K562 (cell line): ENCODE measurements around the gene C12orf43. TPM values are rescaled to one million over a fixed set of nuclear protein-coding genes. Genes with fewer than 3 reads are reported as not detected.

Experiments used
- ATAC-seq: fragments of 200-7000 bp; cut with Tn5 transposase; 3 replicates; pipeline ENCODE4 v1.9.1; 2020; ENCODE audit warnings: moderate library complexity
- BruUV-seq: library from RNA; stranded (reverse); fragments of 400-500 nt; replicated peaks from 2 replicates; lab custom pipeline; 2021; lab: Mats Ljungman, UMichigan
- CTCF ChIA-PET: fragments of 300-600 bp; formaldehyde crosslinking; extraction: SDS; loops from one replicate; lab custom pipeline; 2021; ENCODE audit warnings: low intra/inter-chr PET ratio; lab: Yijun Ruan, JAX
- POLR2A ChIA-PET: fragments of 300-600, 350-650 bp; sonication (Branson Sonifier 250); formaldehyde crosslinking; extraction: SDS; loops from one replicate; lab custom pipeline; 2021; ENCODE audit warnings: antibody characterized with exemption, inconsistent platforms; lab: Yijun Ruan, JAX
- DNase-seq, 4 experiments: peaks; one replicate each; pipeline versions ENCODE4 v3.0.0 to v3.0.0-alpha.2; 2011 to 2018; ENCODE audit warnings: low spot score in 3 of 4, mixed read lengths in 3 of 4; ENCODE audit errors: extremely low read depth in 1 of 4
- FAIRE-seq: peaks from 2 replicates; lab custom pipeline; 2011; peaks lifted over from hg19 to GRCh38; lab: Jason Lieb, UNC
- H2AFZ ChIP-seq: 2 replicates; pipeline ENCODE4 v1.6.0; 2011; ENCODE audit warnings: low read depth, low read length, control low read depth, inconsistent platforms
- H3K27ac ChIP-seq: fragments of 200-600 bp; 3 replicates; pipeline ENCODE4 v1.8.0; 2011; ENCODE audit warnings: low read depth, mild to moderate bottlenecking, control low read depth, inconsistent platforms, low read length, moderate library complexity, mixed read lengths; ENCODE audit errors: extremely low read depth
- H3K27me3 ChIP-seq, 2 experiments: fragments of 300-600 bp in 1 of 2; 2 replicates in 1 of 2; 3 replicates in 1 of 2; pipeline versions ENCODE4 v1.6.0 to v1.8.0; 2011; ENCODE audit warnings: inconsistent platforms in 2 of 2, low read length in 2 of 2, mild to moderate bottlenecking in 1 of 2, mixed read lengths in 1 of 2, moderate library complexity in 1 of 2; ENCODE audit not compliant: control insufficient read depth in 2 of 2, insufficient read depth in 2 of 2
- H3K36me3 ChIP-seq: fragments of 300-600 bp; 3 replicates; pipeline ENCODE4 v1.8.0; 2011; ENCODE audit warnings: mild to moderate bottlenecking, low read length, inconsistent platforms; ENCODE audit not compliant: control insufficient read depth, insufficient read depth
- H3K4me1 ChIP-seq, 2 experiments: fragments of 200-600 bp in 1 of 2; replicated peaks in 1 of 2; 2 replicates in 1 of 2; 3 replicates in 1 of 2; pipeline versions ENCODE4 v1.5.1 to v1.8.0; 2011; ENCODE audit warnings: inconsistent platforms in 2 of 2, low read length in 2 of 2, mild to moderate bottlenecking in 1 of 2, mixed read lengths in 1 of 2, moderate library complexity in 1 of 2; ENCODE audit not compliant: control insufficient read depth in 2 of 2, insufficient read depth in 2 of 2
- H3K4me2 ChIP-seq: 2 replicates; pipeline ENCODE4 v1.6.1; 2011; ENCODE audit warnings: low read length, control low read depth, inconsistent platforms, mixed read lengths; ENCODE audit not compliant: insufficient read depth
- H3K4me3 ChIP-seq: fragments of 200-600 bp; sonication (generic), shearing (Covaris generic); 2 replicates; pipeline ENCODE4 v1.5.1; 2016; ENCODE audit warnings: control low read depth, inconsistent platforms
- H3K79me2 ChIP-seq: fragments of 200-600 bp; 3 replicates; pipeline ENCODE4 v1.8.0; 2011; ENCODE audit warnings: low read length, inconsistent platforms; ENCODE audit not compliant: control insufficient read depth, insufficient read depth
- H3K9ac ChIP-seq, 2 experiments: 2 replicates each; pipeline versions ENCODE4 v1.6.0 to v1.6.1; 2011; ENCODE audit warnings: low read depth in 2 of 2, low read length in 2 of 2, control low read depth in 1 of 2, inconsistent platforms in 1 of 2, mild to moderate bottlenecking in 1 of 2, mixed read lengths in 1 of 2; ENCODE audit not compliant: insufficient read depth in 1 of 2
- H3K9me1 ChIP-seq: one replicate; pipeline ENCODE4 v1.6.0; 2011; ENCODE audit warnings: inconsistent platforms, mild to moderate bottlenecking, low read length, moderate library complexity; ENCODE audit not compliant: control insufficient read depth, insufficient read depth
- H3K9me3 ChIP-seq: replicated peaks from 2 replicates; pipeline ENCODE4 v1.5.1; 2011; ENCODE audit warnings: low read depth, low read length, inconsistent platforms; ENCODE audit not compliant: control insufficient read depth, insufficient read depth
- H4K20me1 ChIP-seq: replicated peaks from 2 replicates; pipeline ENCODE4 v1.6.1; 2011; ENCODE audit warnings: low read length, inconsistent platforms, mixed read lengths; ENCODE audit not compliant: control insufficient read depth, insufficient read depth
- ELF1 ChIP-seq: fragments of 200-800 bp; sonication (Bioruptor generic); IDR thresholded peaks from 2 replicates; pipeline ENCODE4 v1.6.1; 2016; ENCODE audit warnings: missing genetic modification characterization, missing compliant biosample characterization
- FOS ChIP-seq: IDR thresholded peaks from 3 replicates; pipeline ENCODE4 v1.6.1; 2011; ENCODE audit not compliant: insufficient read length; ENCODE audit errors: extremely low read depth
- HBP1 ChIP-seq: fragments of 450-650 bp; formaldehyde crosslinking; IDR thresholded peaks from 2 replicates; pipeline ENCODE4 v1.4.0; 2022; ENCODE audit warnings: missing genetic modification characterization
- RBM25 ChIP-seq: fragments of 200-400 bp; formaldehyde crosslinking; IDR thresholded peaks from 2 replicates; pipeline ENCODE4 v1.6.1; 2018; ENCODE audit warnings: low read length, low read depth, moderate library complexity; ENCODE audit not compliant: severe bottlenecking
- SIRT6 ChIP-seq: IDR thresholded peaks from one replicate; pipeline ENCODE4 v1.6.1; 2012; ENCODE audit warnings: low read depth, mild to moderate bottlenecking, control low read depth, inconsistent platforms, low read length, moderate library complexity
- TAF15 ChIP-seq: fragments of 200-400 bp; formaldehyde crosslinking; IDR thresholded peaks from 2 replicates; pipeline ENCODE4 v1.6.1; 2017; ENCODE audit warnings: mild to moderate bottlenecking, low read depth, low read length, moderate library complexity
- TCF7L2 ChIP-seq: fragments of 150-350 bp; IDR thresholded peaks from 2 replicates; pipeline ENCODE4 v1.6.1; 2016; ENCODE audit warnings: low read depth, mild to moderate bottlenecking, low read length, moderate library complexity
- TRIM25 ChIP-seq: fragments of 450-650 bp; IDR thresholded peaks from 2 replicates; pipeline ENCODE4 v1.7.0; 2016; ENCODE audit warnings: borderline replicate concordance
- TRIM28 ChIP-seq: fragments of 450-650 bp; IDR thresholded peaks from 2 replicates; pipeline ENCODE4 v1.6.1; 2017
- VEZF1 ChIP-seq: fragments of 200-800 bp; sonication (Bioruptor generic); IDR thresholded peaks from 2 replicates; pipeline ENCODE4 v1.6.1; 2017; ENCODE audit warnings: missing genetic modification characterization, missing compliant biosample characterization
- ZNF12 ChIP-seq: sonication (generic); formaldehyde crosslinking; IDR thresholded peaks from 2 replicates; pipeline ENCODE4 v1.4.0; 2020; ENCODE audit warnings: mild to moderate bottlenecking, missing genetic modification reagents
- ZNF695 ChIP-seq: fragments of 450-650 bp; formaldehyde crosslinking; IDR thresholded peaks from 2 replicates; pipeline ENCODE4 v1.4.0; 2020; ENCODE audit warnings: mild to moderate bottlenecking, moderate library complexity
- WGBS: fragments of 100-300 bp; shearing (Covaris generic); methylation state at CpG from one replicate; pipeline ENCODE4 v1.1.6; 2016; ENCODE audit warnings: low coverage, mixed read lengths; ENCODE audit not compliant: insufficient coverage; ENCODE audit errors: missing lambda C conversion rate; 5-methylcytosine and 5-hydroxymethylcytosine counted together
- in situ Hi-C: fragments of 300-500 bp; cut with MboI; formaldehyde crosslinking; loops from 4 replicates; pipeline ENCODE4 v1.15.0; 2018; ENCODE audit warnings: inconsistent platforms, mixed read lengths
- intact Hi-C: fragments of 100-400 bp; cut with micrococcal nuclease; formaldehyde crosslinking; loops from 2 replicates; pipeline ENCODE4 v1.14.2; 2022
- polyA plus RNA-seq, 8 experiments: library from polyadenylated mRNA; depleted of rRNA in 4 of 8; stranded (reverse) in 5 of 8; unstranded in 3 of 8; fragments of >200 nt; fragmentation: Nextera tagmentation in 2 of 8; fragmentation: Illumina TruSeq in 1 of 8; extraction: Ambion mirVana in 2 of 8; extraction: Trizol in 1 of 8; gene quantifications; 2 replicates each; pipeline versions ENCODE4 v1.2.1 to v1.2.3, GENCODE V29; 2011 to 2014; ENCODE audit warnings: inconsistent platforms in 1 of 8, missing spikeins in 1 of 8
- total RNA-seq, 7 experiments: library from RNA; depleted of rRNA in 6 of 7; stranded (reverse); fragments of >200 nt in 6 of 7; fragmentation: Illumina TruSeq in 2 of 7; extraction: Trizol in 2 of 7; gene quantifications; 2 replicates each; pipeline versions ENCODE4 v1.2.1 to v1.2.3, GENCODE V29; 2011 to 2021; ENCODE audit warnings: low replicate concordance in 1 of 7
- TF ChIP-seq, protein P1 (sequence below): fragments of 250-450 bp; sonication (Bioruptor Pico); IDR thresholded peaks from 2 replicates; pipeline ENCODE4 v1.4.0; 2020; ENCODE audit warnings: mild to moderate bottlenecking, moderate library complexity

The C12orf43 gene
- total and polyA plus RNA-seq, 9 of the 15 experiments (the other 6 are each of a cell fraction or from before 2014, with no cell fraction given): 4.3 to 22.2 (median 16.8) TPM

- no peak for TF ChIP-seq TAF15
- no peak for TF ChIP-seq FOS
- TF ChIP-seq TRIM25: no peak
Measured at GRCh38 chr12:120983759-120984158, 32.5 kb downstream of the C12orf43 start (continued).

GRCh38 chr12:120982659-120983058 is 33.6 kb downstream of the C12orf43 start:
- ATAC-seq (no peak), FAIRE-seq (no peak), DNase-seq (no peak)
- Histone ChIP-seq H3K79me2 (no peaks in the 10 kb centered on the region), H3K27ac (no peak overlapping the region), H2AFZ (no peak overlapping the region), H3K9ac (no peak overlapping the region), H3K9me3 (no peaks in the 10 kb centered on the region), H3K4me1 (peaks cover 0 to 10% of the 10 kb centered on the region in 2 experiments; a peak in 1 of 5 replicates), H3K4me2 (no peak overlapping the region), H3K36me3 (no peaks in the 10 kb centered on the region), H3K9me1 (no peaks in the 10 kb centered on the region), H4K20me1 (no peaks in the 10 kb centered on the region), H3K4me3 (no peak overlapping the region), H3K27me3 (0 out of 5 replicates have a peak, but pooled peaks cover 0 to 4% of the 10 kb centered on the region in 2 experiments)
- ChIA-PET CTCF (interaction anchor here (0.6 kb wide), 1 partner anchor 394 kb away, joined by 3 read pairs; no protein-coding TSS in a partner anchor), POLR2A (interaction anchor here (0.6 kb wide), 1 partner anchor 215 kb away, joined by 4 read pairs; no protein-coding TSS in a partner anchor)
- in situ Hi-C loops: no loop called here
- BruUV-seq: no TSS peak
- WGBS: 5% methylated on average over 7 of the region's 7 CpGs
- intact Hi-C loops: no loop called here
- peak; percentile 78 for TF ChIP-seq RBM25
- TF ChIP-seq VEZF1 (CRISPR knock-in tag): no peak
- TF ChIP-seq SIRT6: no peak
- no peak for TF ChIP-seq TRIM28
- TF ChIP-seq ZNF12: no peak
- TF ChIP-seq, protein P1, sequence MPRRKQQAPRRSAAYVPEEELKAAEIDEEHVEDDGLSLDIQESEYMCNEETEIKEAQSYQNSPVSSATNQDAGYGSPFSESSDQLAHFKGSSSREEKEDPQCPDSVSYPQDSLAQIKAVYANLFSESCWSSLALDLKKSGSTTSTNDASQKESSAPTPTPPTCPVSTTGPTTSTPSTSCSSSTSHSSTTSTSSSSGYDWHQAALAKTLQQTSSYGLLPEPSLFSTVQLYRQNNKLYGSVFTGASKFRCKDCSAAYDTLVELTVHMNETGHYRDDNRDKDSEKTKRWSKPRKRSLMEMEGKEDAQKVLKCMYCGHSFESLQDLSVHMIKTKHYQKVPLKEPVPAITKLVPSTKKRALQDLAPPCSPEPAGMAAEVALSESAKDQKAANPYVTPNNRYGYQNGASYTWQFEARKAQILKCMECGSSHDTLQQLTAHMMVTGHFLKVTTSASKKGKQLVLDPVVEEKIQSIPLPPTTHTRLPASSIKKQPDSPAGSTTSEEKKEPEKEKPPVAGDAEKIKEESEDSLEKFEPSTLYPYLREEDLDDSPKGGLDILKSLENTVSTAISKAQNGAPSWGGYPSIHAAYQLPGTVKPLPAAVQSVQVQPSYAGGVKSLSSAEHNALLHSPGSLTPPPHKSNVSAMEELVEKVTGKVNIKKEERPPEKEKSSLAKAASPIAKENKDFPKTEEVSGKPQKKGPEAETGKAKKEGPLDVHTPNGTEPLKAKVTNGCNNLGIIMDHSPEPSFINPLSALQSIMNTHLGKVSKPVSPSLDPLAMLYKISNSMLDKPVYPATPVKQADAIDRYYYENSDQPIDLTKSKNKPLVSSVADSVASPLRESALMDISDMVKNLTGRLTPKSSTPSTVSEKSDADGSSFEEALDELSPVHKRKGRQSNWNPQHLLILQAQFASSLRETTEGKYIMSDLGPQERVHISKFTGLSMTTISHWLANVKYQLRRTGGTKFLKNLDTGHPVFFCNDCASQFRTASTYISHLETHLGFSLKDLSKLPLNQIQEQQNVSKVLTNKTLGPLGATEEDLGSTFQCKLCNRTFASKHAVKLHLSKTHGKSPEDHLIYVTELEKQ (CRISPR knock-in tag): no peak
- no peak for TF ChIP-seq HBP1 (CRISPR knock-in tag)
- TF ChIP-seq TCF7L2: no peak
- no peak for TF ChIP-seq ELF1 (tag)
- no peak for TF ChIP-seq ZNF695 (CRISPR knock-in tag)
